ENCODE data around the gene OR4N2.
"Not testable (repeated sequence)": the region's sequence is repeated elsewhere in the genome, so short reads cannot be mapped to it uniquely, and the experiment has no call there.

OR4N2 gene

DNA sequence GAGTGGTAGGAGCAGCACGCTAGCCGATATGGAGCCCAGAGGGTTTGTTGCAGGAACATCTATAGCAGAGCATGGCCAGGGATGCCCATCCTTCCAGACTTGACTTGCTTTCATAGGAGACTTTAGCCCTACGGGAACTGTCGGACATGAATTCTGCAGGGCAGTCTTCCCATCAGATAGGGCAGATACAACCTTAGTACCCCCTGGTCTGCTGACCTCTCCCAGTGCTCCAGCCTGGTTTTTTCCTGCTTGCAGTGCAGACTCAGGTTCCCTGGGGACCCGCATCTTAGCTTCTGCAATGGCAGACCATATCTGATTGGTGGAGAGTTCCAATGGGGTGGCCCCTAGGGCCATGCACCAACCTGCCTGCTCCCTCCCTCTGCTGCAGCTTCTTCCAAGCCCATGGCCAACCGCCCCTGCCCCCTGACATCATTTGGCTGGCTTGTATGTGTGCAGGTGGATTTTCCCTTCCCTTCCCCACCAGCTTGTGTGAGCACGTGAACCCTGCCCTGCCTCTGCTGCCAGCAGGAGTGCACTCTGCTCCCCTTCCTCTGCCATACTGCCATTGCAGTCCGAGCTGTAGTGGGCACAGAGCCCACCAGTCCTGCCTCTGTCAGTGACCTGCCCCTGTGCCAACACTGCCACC, 30.8 kb downstream of the OR4N2 start:
- DNase-seq (ENCODE audit: low spot score) = not testable (repeated sequence)

- no peak for DNase-seq (ENCODE audit: low spot score)
These were observed 34.9 kb downstream of the OR4N2 start for GRCh38 chr14:19838433-19838832.

DNA sequence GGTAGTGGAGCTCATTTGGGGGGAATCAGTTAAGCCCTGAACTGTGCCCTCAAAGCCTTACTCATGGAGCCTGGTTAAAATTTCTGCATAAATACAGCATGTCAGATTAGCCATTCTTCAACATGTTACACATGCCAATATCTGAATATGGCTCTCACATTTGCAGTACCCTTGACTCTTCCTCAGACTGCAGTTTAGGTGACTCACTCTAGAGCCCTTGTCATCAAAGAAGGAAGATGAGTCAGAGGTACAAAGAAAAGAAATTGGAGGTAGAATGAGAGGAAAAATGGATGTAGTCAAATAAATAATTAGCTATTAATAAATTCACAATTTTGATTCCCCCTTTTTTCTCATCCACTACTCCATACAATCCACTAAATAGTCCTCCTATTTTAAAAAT, 47.8 kb downstream of the OR4N2 start:
- DNase-seq (ENCODE audit: low spot score) = no peak

- DNase-seq (ENCODE audit: low spot score) = not testable (repeated sequence)
These were observed 62.6 kb downstream of the OR4N2 start for GRCh38 chr14:19866061-19866669.

DNA sequence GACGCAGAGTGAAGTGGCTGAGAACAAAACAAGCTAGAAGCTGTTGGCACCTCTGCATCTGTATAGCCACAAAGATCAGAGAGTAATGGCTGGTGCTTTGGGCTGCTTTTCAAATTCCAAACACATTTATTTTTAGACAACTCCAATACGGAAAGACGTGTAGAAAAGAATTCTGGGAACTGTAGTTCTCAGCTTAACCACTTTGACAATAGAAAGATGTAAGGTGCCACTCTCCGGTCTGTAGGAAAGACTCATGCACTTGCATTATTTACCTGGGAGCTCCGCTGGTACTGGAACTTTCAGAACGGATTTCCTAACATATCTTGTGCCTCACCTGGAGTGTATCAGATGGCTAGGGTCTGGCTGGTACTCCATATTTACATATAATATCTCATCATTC, 69.6 kb downstream of the OR4N2 start:
- DNase-seq (ENCODE audit: low spot score) = peak; percentile 55

GRCh38 chr14:19874842-19875241, 71.3 kb downstream of the OR4N2 start, which contains the start of gene OR4K2:
Gene OR4K2, plus strand, starts transcription at chr14:19875142. Its CDS starts 1,126 bp downstream, at chr14:19876268.
- DNase-seq (ENCODE audit: low spot score) = no peak

GRCh38 chr14:19878029-19878642, 74.6 kb downstream of the OR4N2 start:
- DNase-seq (ENCODE audit: low spot score) = peak; percentile 48

Measured in cerebellar cortex (tissue), 1 donor.